ENCODE measurements around the gene PBX4. TPM values are rescaled to one million over a fixed set of nuclear protein-coding genes. Genes with fewer than 3 reads are reported as not detected.

Gene PBX4
- total RNA-seq, 1 experiment from 2014 or later = 2.4 TPM

- no peaks in the 10 kb centered on the region for H3K27me3 ChIP-seq
- H3K36me3 ChIP-seq = peaks cover 95% of the 10 kb centered on the region
- H3K4me3 ChIP-seq = no peak overlapping the region
- no peaks in the 10 kb centered on the region for H3K9me3 ChIP-seq
- DNase-seq = peak; percentile 56
Measured at GRCh38 chr19:19652482-19653295, 34.2 kb upstream of the PBX4 start.

- Histone ChIP-seq H3K36me3 (peaks cover 92% of the 10 kb centered on the region), H3K9me3 (no peaks in the 10 kb centered on the region)
- no peak for DNase-seq
Measured at GRCh38 chr19:19651076-19651475, 32.6 kb upstream of the PBX4 start.

DNA sequence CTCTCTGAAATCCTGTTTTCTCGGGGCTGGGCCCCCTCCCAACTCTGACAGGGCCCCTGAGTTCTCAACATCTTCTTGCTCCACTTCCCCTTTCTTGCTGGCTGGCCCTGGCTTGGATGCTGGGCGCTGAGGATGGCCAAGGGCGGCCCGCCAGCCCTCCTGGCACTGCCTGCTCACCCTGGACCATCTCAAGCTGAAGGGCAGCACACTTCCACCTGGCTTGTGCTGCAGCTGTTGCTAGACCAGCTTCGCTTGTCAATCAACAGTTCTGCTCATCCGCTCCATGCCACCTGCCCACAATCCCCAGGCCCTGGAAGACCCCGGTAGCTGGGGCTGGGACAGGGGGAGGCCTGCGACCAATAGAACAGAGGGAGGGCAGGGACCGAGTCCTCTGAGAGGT is 31.8 kb upstream of the PBX4 start:
- Histone ChIP-seq H3K36me3 (peaks cover 91% of the 10 kb centered on the region), H3K27me3 (no peaks in the 10 kb centered on the region), H3K4me3 (no peak overlapping the region), H3K9me3 (no peaks in the 10 kb centered on the region)
- DNase-seq = no peak

More at GRCh38 chr19:19651076-19651475, 32.6 kb upstream of the PBX4 start:
- Histone ChIP-seq H3K27me3 (no peaks in the 10 kb centered on the region), H3K4me3 (no peak overlapping the region)

DNA sequence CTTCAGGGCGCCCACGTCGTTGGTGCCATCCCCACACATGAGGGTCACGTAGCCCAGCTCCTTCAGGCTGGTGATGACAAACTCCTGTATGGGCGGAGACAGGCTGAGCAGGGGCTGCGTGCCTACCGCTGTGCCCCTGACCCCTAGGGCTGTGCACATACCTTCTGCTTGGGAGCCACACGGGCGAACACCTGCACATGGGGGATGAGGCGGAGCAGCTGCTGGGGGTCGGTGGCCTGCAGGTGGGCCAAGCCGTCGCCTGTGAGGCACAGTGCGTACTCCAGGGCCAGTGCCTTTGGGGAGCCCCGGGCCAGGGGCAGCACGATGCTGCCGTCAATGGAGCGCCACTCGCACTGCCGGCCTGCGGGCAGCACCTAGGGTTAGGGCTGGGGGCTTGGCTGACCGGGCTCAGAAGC is 31.1 kb upstream of the PBX4 start:
- Histone ChIP-seq H3K36me3 (peaks cover 90% of the 10 kb centered on the region), H3K4me3 (no peak overlapping the region), H3K27me3 (no peaks in the 10 kb centered on the region), H3K9me3 (no peaks in the 10 kb centered on the region)
- DNase-seq = no peak

DNA sequence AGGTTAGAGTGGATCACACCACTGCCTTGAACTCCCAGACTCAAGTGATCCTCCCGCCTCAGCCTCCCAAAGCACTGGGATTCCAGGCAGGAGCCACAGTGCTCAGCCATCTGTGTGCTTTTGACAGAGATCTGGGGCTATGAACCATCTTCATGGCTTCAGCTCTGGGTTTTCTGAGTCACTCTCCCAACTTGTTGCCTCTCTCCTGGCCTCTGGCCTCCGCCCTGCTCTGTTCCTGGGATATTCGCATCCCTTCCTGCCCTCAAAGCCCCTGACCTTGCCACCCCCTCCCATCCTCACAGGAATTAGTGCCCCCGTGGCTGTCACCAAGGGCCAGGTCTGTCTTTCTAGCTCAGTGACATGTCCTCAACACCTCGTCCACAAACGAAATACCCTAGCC is 30.7 kb upstream of the PBX4 start:
- Histone ChIP-seq H3K9me3 (no peaks in the 10 kb centered on the region), H3K36me3 (peaks cover 86% of the 10 kb centered on the region), H3K27me3 (no peaks in the 10 kb centered on the region), H3K4me3 (no peak overlapping the region)
- no peak for DNase-seq

DNA sequence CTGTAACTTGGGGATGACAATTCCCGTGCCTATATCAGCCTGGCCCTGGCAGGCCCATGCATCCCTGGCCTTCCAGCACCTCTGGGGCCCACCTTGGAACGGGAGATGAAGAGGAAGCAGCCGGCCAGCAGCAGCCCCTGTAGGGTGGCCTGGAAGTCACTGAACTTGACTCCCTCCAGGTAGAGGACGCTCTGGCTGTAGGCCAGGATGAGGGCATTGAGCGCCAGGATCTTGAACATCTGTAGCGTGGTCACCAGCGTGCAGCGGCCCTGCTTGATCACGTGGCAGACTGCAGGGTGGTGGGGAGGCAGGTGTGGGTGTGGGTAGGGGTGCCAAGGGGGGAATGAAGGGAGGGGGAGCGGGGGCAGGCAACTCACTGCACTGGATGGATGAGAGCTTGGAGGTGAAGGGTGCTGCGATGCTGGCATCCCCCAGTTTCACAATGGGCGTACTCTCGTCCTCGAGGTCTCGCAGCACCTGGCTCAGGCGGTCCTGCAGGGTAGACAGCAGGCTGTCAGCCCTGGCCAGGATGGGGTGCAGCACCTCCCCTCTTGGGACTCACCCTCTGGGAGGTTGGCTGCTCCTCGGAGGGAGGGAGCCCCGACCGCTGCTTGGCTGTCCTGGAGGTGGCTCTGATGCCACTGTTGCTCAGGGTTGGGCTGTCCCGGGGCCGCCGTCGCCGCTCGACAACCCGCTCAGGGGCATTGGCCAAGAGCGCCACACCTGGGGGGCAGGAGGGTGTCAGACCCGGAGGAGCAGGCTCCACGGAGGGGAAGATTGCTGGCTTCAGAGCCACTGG is 28.7 kb upstream of the PBX4 start:
- H3K27me3 ChIP-seq = no peaks in the 10 kb centered on the region
- H3K4me3 ChIP-seq = no peak overlapping the region
- peaks cover 71% of the 10 kb centered on the region for H3K36me3 ChIP-seq
- H3K9me3 ChIP-seq = no peaks in the 10 kb centered on the region
- DNase-seq = no peak

GRCh38 chr19:19645233-19645870 is 26.9 kb upstream of the PBX4 start:
- Histone ChIP-seq H3K4me3 (no peak overlapping the region), H3K9me3 (no peaks in the 10 kb centered on the region), H3K27me3 (no peaks in the 10 kb centered on the region), H3K36me3 (peaks cover 56% of the 10 kb centered on the region)
- DNase-seq = no peak

DNA sequence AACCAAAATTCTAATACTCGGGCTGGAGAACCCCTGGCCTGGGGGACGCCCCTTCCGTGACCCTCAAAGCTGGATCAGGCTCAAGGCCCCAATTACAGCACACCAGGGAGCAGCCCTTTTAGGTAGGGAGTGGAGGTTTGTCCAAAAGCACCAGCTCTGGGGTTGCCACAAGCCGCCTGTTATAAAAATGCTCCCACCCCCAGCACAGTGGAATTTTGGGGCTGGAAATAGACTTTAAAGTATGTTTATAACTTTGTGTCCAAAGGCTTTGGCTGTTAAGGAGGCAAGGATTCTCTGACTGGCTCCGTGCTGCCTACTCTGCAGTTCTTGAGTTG is 25.5 kb upstream of the PBX4 start:
- Histone ChIP-seq H3K4me3 (peak overlapping the region; percentile 90), H3K36me3 (peaks cover 45% of the 10 kb centered on the region), H3K9me3 (no peaks in the 10 kb centered on the region), H3K27me3 (no peaks in the 10 kb centered on the region)
- no peak for DNase-seq

DNA sequence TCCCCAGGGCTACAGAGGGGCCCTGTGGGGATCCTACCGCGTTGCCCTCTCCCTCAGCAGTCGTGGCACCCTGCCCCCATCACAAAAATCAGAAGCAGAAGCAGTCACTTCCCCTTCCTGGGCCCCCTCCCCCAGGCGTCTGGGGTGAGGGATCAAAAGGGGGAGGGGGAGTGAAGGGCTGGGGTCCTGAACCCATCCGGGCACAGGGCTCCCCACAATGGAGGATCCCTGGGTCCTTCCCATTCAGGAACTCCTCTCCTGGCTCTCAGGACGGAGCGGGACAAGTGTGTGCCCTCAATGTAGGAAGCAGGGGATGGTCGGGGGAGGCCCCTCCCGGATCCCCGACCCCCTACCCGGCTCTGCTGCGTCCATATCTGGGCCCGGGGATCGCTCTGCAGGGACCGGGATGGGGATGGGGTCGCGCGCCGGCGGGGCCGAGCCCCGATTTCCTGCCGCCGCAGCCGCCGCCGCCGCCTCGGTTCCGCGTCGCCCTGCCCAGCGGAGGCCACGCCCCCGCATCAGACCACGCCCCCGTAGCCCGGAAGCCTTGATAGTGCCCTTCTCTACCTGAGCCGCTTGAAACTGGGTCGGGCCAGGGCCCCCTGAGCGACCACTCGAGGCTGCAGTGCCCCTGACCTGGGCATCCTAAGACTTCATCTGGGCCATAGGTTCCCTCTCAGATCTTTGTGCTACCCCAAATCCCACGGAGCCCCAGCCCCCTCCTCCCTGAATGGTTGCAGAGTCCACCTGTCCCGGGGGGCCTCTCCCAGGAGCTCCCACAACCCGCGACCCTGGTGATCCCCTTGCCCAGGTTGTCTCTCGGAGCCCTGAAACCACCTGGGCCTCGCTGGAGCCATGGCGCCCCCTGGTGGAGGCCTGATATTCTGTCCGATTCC is 24.9 kb upstream of the PBX4 start, which contains the start of gene GMIP:
Gene GMIP, minus strand, starts transcription at position 500 of the 896 bp plus-strand sequence. Its CDS starts 128 bp downstream, at position 372.
- peak; percentile 73 for DNase-seq
- H3K9me3 ChIP-seq = no peaks in the 10 kb centered on the region
- peaks cover 42% of the 10 kb centered on the region for H3K36me3 ChIP-seq
- H3K27me3 ChIP-seq = no peaks in the 10 kb centered on the region
- H3K4me3 ChIP-seq = peak within 1 kb of the TSS; percentile 90

GRCh38 chr19:19642506-19643157 is 24.1 kb upstream of the PBX4 start:
- no peak for DNase-seq

DNA sequence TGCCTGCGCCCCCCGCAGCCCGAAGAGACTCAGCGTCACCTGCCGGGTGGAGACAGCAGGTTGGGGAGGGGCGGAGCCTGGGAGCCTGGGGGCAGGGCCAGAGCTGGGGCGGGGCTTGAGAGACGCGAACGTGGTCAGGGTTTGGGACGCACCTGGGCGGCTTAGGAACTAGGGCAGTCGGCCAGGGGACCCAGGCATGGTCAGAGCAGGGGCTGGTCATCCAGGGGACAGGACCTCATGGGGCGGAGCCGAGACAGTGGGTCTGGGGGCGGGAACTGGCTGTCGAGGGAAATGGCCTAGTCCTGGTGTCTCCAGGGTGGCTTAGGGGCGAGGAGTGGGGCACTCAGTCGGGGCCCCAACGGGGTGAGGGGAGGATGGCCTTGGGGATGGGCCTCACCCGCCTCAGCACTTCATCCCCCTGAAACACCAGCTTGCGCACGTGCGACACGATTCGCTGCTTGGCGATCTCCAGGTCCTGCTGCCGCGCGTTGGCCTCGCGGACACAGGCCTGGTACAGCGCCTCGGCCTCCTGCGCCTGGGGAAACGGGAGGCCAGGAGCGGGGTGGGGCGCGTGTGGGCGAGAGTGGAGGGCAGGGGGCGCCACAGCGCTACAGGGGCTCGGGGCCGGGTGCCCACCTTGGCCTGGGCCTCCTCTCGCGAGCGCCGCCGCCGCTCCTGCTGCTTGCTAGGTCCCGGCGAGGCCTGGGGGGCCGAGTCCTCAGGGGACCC is 19.2 kb upstream of the PBX4 start:
- Histone ChIP-seq H3K27me3 (no peaks in the 10 kb centered on the region), H3K9me3 (no peaks in the 10 kb centered on the region), H3K36me3 (peaks cover 25% of the 10 kb centered on the region), H3K4me3 (no peak overlapping the region)
- DNase-seq = no peak

More at GRCh38 chr19:19642506-19643157, 24.1 kb upstream of the PBX4 start:
- Histone ChIP-seq H3K9me3 (no peaks in the 10 kb centered on the region), H3K36me3 (peaks cover 36% of the 10 kb centered on the region), H3K27me3 (no peaks in the 10 kb centered on the region), H3K4me3 (peak overlapping the region; percentile 90)

DNA sequence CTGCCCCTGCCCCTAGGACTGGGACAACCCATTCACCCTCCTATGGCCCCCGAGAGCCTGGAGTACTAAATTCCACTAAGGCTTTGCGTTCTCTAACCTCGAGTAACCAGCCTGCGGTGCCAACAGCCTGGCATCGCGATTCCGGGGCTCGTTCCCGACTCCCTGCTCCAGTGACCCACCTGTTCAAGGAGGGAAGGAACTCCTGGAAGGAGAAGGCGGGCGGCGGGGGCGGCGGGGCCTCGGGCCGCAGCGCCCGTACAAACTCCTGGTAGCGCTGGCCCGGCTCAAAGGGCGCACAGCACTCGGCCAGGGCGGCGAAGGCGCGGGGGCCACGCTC is 18.7 kb upstream of the PBX4 start:
- no peak for DNase-seq
- Histone ChIP-seq H3K9me3 (no peaks in the 10 kb centered on the region), H3K4me3 (no peak overlapping the region), H3K36me3 (peaks cover 25% of the 10 kb centered on the region), H3K27me3 (no peaks in the 10 kb centered on the region)

- DNase-seq = no peak
- Histone ChIP-seq H3K36me3 (peaks cover 24% of the 10 kb centered on the region), H3K9me3 (no peaks in the 10 kb centered on the region), H3K4me3 (no peak overlapping the region), H3K27me3 (no peaks in the 10 kb centered on the region)
Measured at GRCh38 chr19:19636573-19637185, 18.2 kb upstream of the PBX4 start.

- no peak for DNase-seq
- Histone ChIP-seq H3K9me3 (no peaks in the 10 kb centered on the region), H3K4me3 (no peak overlapping the region), H3K36me3 (peaks cover 22% of the 10 kb centered on the region), H3K27me3 (no peaks in the 10 kb centered on the region)
Measured at GRCh38 chr19:19635313-19635702, 16.8 kb upstream of the PBX4 start.
